MM.1S (cell line): ENCODE measurements around the gene CTNNA2.

Experiments used
- EZH2phosphoT487 ChIP-seq: fragments of 300-600 bp; sonication (generic); IDR thresholded peaks from 2 replicates; pipeline ENCODE4 v1.6.1; 2018; ENCODE audit warnings: antibody characterized with exemption, low read length
- TF ChIP-seq, protein P1 (sequence below): fragments of 300-600 bp; sonication (generic); IDR thresholded peaks from 2 replicates; pipeline ENCODE4 v1.5.1; 2016; ENCODE audit warnings: antibody characterized with exemption, low read length, mixed read lengths

DNA sequence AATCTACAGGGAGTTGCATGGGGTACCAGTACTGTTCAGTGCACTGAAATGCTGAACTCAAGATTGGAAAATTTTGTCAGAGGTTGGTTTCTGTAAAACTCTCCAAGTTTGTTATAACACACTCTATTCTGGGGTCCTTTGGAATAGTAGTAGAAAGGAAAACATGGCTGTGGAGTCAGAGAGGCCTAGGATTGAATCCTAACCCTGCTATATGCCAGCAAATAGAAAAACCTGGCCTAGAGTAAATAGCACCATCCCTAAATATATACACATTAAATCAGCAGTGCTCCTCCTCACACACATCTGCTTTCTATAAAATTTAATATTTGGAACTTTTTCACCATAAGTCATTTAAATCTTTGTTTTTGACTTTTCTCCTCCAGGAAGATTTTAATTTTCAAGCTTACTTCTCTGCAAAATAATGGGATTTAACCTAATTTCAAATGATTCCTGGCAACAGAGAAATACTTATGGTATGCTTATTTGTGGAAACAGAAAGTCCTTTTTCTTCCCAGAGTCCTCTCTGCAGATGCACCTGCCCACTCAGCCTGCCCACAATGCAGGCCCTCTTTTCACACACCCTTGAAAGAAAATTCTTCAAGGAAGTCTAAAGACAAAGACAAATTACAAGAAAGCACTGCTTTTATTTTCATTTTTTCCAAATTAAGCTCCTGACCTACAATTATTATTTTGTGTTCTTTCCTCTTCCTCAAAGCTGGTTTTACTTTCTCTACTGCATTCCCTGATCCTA lies 989.2 kb downstream of the CTNNA2 start:
- TF ChIP-seq, protein P1, sequence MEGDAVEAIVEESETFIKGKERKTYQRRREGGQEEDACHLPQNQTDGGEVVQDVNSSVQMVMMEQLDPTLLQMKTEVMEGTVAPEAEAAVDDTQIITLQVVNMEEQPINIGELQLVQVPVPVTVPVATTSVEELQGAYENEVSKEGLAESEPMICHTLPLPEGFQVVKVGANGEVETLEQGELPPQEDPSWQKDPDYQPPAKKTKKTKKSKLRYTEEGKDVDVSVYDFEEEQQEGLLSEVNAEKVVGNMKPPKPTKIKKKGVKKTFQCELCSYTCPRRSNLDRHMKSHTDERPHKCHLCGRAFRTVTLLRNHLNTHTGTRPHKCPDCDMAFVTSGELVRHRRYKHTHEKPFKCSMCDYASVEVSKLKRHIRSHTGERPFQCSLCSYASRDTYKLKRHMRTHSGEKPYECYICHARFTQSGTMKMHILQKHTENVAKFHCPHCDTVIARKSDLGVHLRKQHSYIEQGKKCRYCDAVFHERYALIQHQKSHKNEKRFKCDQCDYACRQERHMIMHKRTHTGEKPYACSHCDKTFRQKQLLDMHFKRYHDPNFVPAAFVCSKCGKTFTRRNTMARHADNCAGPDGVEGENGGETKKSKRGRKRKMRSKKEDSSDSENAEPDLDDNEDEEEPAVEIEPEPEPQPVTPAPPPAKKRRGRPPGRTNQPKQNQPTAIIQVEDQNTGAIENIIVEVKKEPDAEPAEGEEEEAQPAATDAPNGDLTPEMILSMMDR = no peak
- TF ChIP-seq EZH2phosphoT487 = no peak
